BLaER1 treated with 17β-estradiol and CSF1 and Interleukin-3, amounts not matched to agents 10 nM and 100 nM (cell line): ENCODE results near the gene RNF145.

ENCODE experiments used
- H3K27ac ChIP-seq, 11 experiments: shearing (Covaris generic); formaldehyde crosslinking; 2 replicates each; pipeline ENCODE4 v1.8.1; 2022
- H3K27me3 ChIP-seq, 11 experiments: shearing (Covaris generic); formaldehyde crosslinking; 2 replicates each; pipeline ENCODE4 v1.8.1; 2022
- H3K36me3 ChIP-seq, 11 experiments: shearing (Covaris generic); formaldehyde crosslinking; 2 replicates each; pipeline ENCODE4 v1.8.1; 2022
- H3K4me1 ChIP-seq, 10 experiments: shearing (Covaris generic); formaldehyde crosslinking; 2 replicates each; pipeline ENCODE4 v1.8.1; 2022
- H3K4me2 ChIP-seq, 11 experiments: shearing (Covaris generic); formaldehyde crosslinking; 2 replicates each; pipeline ENCODE4 v1.8.1; 2022
- H3K4me3 ChIP-seq, 10 experiments: shearing (Covaris generic); formaldehyde crosslinking; 2 replicates each; pipeline ENCODE4 v1.8.1; 2022
- H3K9ac ChIP-seq, 11 experiments: shearing (Covaris generic); formaldehyde crosslinking; 2 replicates each; pipeline ENCODE4 v1.8.1; 2022
- H3K9me3 ChIP-seq, 11 experiments: shearing (Covaris generic); formaldehyde crosslinking; replicated peaks in 1 of 11; 2 replicates each; pipeline ENCODE4 v1.8.1; 2022
- H4K20me1 ChIP-seq, 11 experiments: shearing (Covaris generic); formaldehyde crosslinking; 2 replicates each; pipeline ENCODE4 v1.8.1; 2022
- Cebpa-rat ChIP-seq, 11 experiments: shearing (Covaris generic); IDR thresholded peaks; 2 replicates each; pipeline ENCODE4 v1.8.1; 2022

Gene RNF145

GRCh38 chr5:159186319-159186718, 23.0 kb downstream of the RNF145 start:
- Histone ChIP-seq H4K20me1 (peaks cover 0 to 79% (median 13%) of the 10 kb centered on the region in 11 experiments; a peak in 13 of 22 replicates), H3K4me2 (peak overlapping the region in 2 of 11 experiments; percentile 64 to 81; a peak in 2 of 22 replicates), H3K4me3 (no peak overlapping the region), H3K9ac (no peak overlapping the region), H3K36me3 (peaks cover 43 to 80% (median 69%) of the 10 kb centered on the region in 11 experiments), H3K9me3 (no peaks in the 10 kb centered on the region), H3K4me1 (peaks cover 0 to 88% (median 9%) of the 10 kb centered on the region in 10 experiments; a peak in 13 of 20 replicates), H3K27ac (no peak overlapping the region; a peak in 1 of 22 replicates), H3K27me3 (no peaks in the 10 kb centered on the region)
- no peak for TF ChIP-seq Cebpa-rat (IDR thresholded peaks at IDR 0.05)

GRCh38 chr5:159185773-159186172, 23.6 kb downstream of the RNF145 start:
- Histone ChIP-seq H3K27me3 (no peaks in the 10 kb centered on the region), H3K9me3 (no peaks in the 10 kb centered on the region), H4K20me1 (peaks cover 0 to 74% (median 13%) of the 10 kb centered on the region in 11 experiments; a peak in 13 of 22 replicates), H3K9ac (no peak overlapping the region; a peak in 1 of 22 replicates), H3K36me3 (peaks cover 42 to 80% (median 69%) of the 10 kb centered on the region in 11 experiments), H3K4me3 (no peak overlapping the region), H3K4me1 (peaks cover 0 to 94% (median 9%) of the 10 kb centered on the region in 10 experiments; a peak in 13 of 20 replicates), H3K4me2 (peak overlapping the region in 2 of 11 experiments; percentile 64 to 69; a peak in 2 of 22 replicates), H3K27ac (peak overlapping the region in 1 of 11 experiments; percentile 6; a peak in 1 of 22 replicates)
- no peak for TF ChIP-seq Cebpa-rat (IDR thresholded peaks at IDR 0.05)

GRCh38 chr5:159184858-159185381, 24.4 kb downstream of the RNF145 start:
- TF ChIP-seq Cebpa-rat (IDR thresholded peaks at IDR 0.05), result no peak
- Histone ChIP-seq H3K4me1 (peaks cover 0 to 97% (median 9%) of the 10 kb centered on the region in 10 experiments; a peak in 13 of 20 replicates), H4K20me1 (peaks cover 0 to 65% (median 13%) of the 10 kb centered on the region in 11 experiments; a peak in 13 of 22 replicates), H3K27me3 (no peaks in the 10 kb centered on the region), H3K36me3 (peaks cover 42 to 80% (median 69%) of the 10 kb centered on the region in 11 experiments), H3K27ac (peak overlapping the region in 1 of 11 experiments; percentile 31; a peak in 2 of 22 replicates), H3K9ac (no peak overlapping the region), H3K4me3 (no peak overlapping the region), H3K9me3 (no peaks in the 10 kb centered on the region), H3K4me2 (peak overlapping the region in 2 of 11 experiments; percentile 64 to 69; a peak in 4 of 22 replicates)

GRCh38 chr5:159184236-159184635, 25.1 kb downstream of the RNF145 start:
- Histone ChIP-seq H3K9me3 (no peaks in the 10 kb centered on the region), H3K4me2 (peak overlapping the region in 3 of 11 experiments; percentile 25 to 78 (median 64); a peak in 4 of 22 replicates), H3K4me1 (peaks cover 0 to 97% (median 9%) of the 10 kb centered on the region in 10 experiments; a peak in 13 of 20 replicates), H3K27me3 (no peaks in the 10 kb centered on the region), H3K9ac (no peak overlapping the region), H4K20me1 (peaks cover 0 to 58% (median 13%) of the 10 kb centered on the region in 11 experiments; a peak in 13 of 22 replicates), H3K36me3 (peaks cover 37 to 80% (median 64%) of the 10 kb centered on the region in 11 experiments), H3K27ac (peak overlapping the region in 3 of 11 experiments; percentile 8 to 76 (median 68); a peak in 3 of 22 replicates), H3K4me3 (no peak overlapping the region)
- no peak for TF ChIP-seq Cebpa-rat (IDR thresholded peaks at IDR 0.05)

GRCh38 chr5:159183247-159183646, 26.1 kb downstream of the RNF145 start:
- TF ChIP-seq Cebpa-rat (IDR thresholded peaks at IDR 0.05), result no peak
- Histone ChIP-seq H3K4me1 (peaks cover 0 to 99% (median 9%) of the 10 kb centered on the region in 10 experiments; a peak in 13 of 20 replicates), H3K36me3 (peaks cover 32 to 83% (median 58%) of the 10 kb centered on the region in 11 experiments; a peak in 21 of 22 replicates), H3K9me3 (no peaks in the 10 kb centered on the region), H3K27me3 (no peaks in the 10 kb centered on the region), H3K4me3 (no peak overlapping the region), H3K4me2 (peak overlapping the region in 5 of 11 experiments; percentile 1 to 78 (median 64); a peak in 9 of 22 replicates), H3K27ac (peak overlapping the region in 3 of 11 experiments; percentile 31 to 76 (median 68); a peak in 5 of 22 replicates), H3K9ac (no peak overlapping the region), H4K20me1 (peaks cover 0 to 53% (median 13%) of the 10 kb centered on the region in 11 experiments; a peak in 13 of 22 replicates)

GRCh38 chr5:159182691-159183090, 26.7 kb downstream of the RNF145 start:
- peak overlapping the region in 2 of 11 experiments; percentile 17 to 58; a peak in 2 of 22 replicates for H3K9ac ChIP-seq
- H3K36me3 ChIP-seq, result peaks cover 35 to 82% (median 55%) of the 10 kb centered on the region in 11 experiments; a peak in 21 of 22 replicates
- H3K4me3 ChIP-seq, result 0 out of 20 replicates have a peak overlapping the region, but pooled peaks of 2 of the 10 experiments have one; percentile 3 to 13
- H3K4me1 ChIP-seq, result peaks cover 0 to 99% (median 9%) of the 10 kb centered on the region in 10 experiments; a peak in 13 of 20 replicates
- H3K27me3 ChIP-seq, result no peaks in the 10 kb centered on the region
- peak overlapping the region in 6 of 11 experiments; percentile 1 to 78 (median 64); a peak in 9 of 22 replicates for H3K4me2 ChIP-seq
- peak overlapping the region in 3 of 11 experiments; percentile 31 to 76 (median 68); a peak in 5 of 22 replicates for H3K27ac ChIP-seq
- H4K20me1 ChIP-seq, result peaks cover 0 to 48% (median 13%) of the 10 kb centered on the region in 11 experiments; a peak in 13 of 22 replicates
- no peaks in the 10 kb centered on the region for H3K9me3 ChIP-seq
- TF ChIP-seq Cebpa-rat (IDR thresholded peaks at IDR 0.05), result no peak

- H4K20me1 ChIP-seq, result peaks cover 0 to 47% (median 13%) of the 10 kb centered on the region in 11 experiments; a peak in 13 of 22 replicates
- peaks cover 34 to 84% (median 58%) of the 10 kb centered on the region in 11 experiments; a peak in 21 of 22 replicates for H3K36me3 ChIP-seq
- 0 out of 22 replicates have a peak overlapping the region, but pooled peaks of 1 of the 11 experiments have one; percentile 58 for H3K9ac ChIP-seq
- peaks cover 0 to 96% (median 9%) of the 10 kb centered on the region in 10 experiments; a peak in 13 of 20 replicates for H3K4me1 ChIP-seq
- H3K27ac ChIP-seq, result peak overlapping the region in 2 of 11 experiments; percentile 68 to 76; a peak in 2 of 22 replicates
- peak overlapping the region in 3 of 11 experiments; percentile 64 to 78 (median 66); a peak in 4 of 22 replicates for H3K4me2 ChIP-seq
- no peaks in the 10 kb centered on the region for H3K27me3 ChIP-seq
- no peaks in the 10 kb centered on the region for H3K9me3 ChIP-seq
- TF ChIP-seq Cebpa-rat (IDR thresholded peaks at IDR 0.05), result no peak
- H3K4me3 ChIP-seq, result no peak overlapping the region
Observed at GRCh38 chr5:159181651-159182050, 27.7 kb downstream of the RNF145 start.

GRCh38 chr5:159181152-159181551, 28.2 kb downstream of the RNF145 start:
- no peak for TF ChIP-seq Cebpa-rat (IDR thresholded peaks at IDR 0.05)
- H3K27ac ChIP-seq, result peak overlapping the region in 1 of 11 experiments; percentile 80; a peak in 2 of 22 replicates
- H3K4me2 ChIP-seq, result peak overlapping the region in 2 of 11 experiments; percentile 64 to 78; a peak in 4 of 22 replicates
- H3K27me3 ChIP-seq, result no peaks in the 10 kb centered on the region
- H4K20me1 ChIP-seq, result peaks cover 0 to 44% (median 13%) of the 10 kb centered on the region in 11 experiments; a peak in 13 of 22 replicates
- no peak overlapping the region for H3K9ac ChIP-seq
- H3K36me3 ChIP-seq, result peaks cover 35 to 84% (median 58%) of the 10 kb centered on the region in 11 experiments; a peak in 21 of 22 replicates
- peaks cover 0 to 91% (median 9%) of the 10 kb centered on the region in 10 experiments; a peak in 13 of 20 replicates for H3K4me1 ChIP-seq
- H3K4me3 ChIP-seq, result no peak overlapping the region
- no peaks in the 10 kb centered on the region for H3K9me3 ChIP-seq
